Measurements from ENCODE around the gene ATXN2.

Gene ATXN2

DNA sequence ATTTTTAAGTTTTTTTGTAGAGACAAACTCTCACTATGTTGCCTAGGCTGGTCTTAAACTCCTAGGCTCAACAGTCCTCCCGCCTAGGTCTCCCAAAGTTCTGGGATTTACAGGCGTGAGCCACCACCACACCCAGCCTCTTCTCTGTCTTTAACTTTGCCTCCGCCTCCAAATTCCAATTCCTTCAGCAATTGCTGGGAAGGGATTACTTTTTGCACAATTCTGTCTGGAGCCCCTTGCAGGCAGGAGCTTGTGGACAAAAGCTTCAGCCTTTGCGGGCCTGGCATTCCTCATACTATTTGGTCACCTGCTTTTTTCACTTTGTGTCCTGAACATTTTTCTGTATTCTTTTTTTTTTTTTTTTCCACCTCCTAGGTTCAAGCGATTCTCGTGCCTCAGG is 167.3 kb downstream of the ATXN2 start:
- H3K36me3 Mint-ChIP-seq: peaks cover 32 to 47% of the 10 kb centered on the region in 2 donors
- DNase-seq (no peak), ATAC-seq (replicated peaks) (no peak)
- H3K4me3 Mint-ChIP-seq: peak overlapping the region in 1 of 2 donors; percentile 48
- peaks cover 70 to 98% of the 10 kb centered on the region in 2 donors for H3K4me1 Mint-ChIP-seq
- H3K9me3 Mint-ChIP-seq: no peaks in the 10 kb centered on the region
- H3K27me3 Mint-ChIP-seq: no peaks in the 10 kb centered on the region
- H3K27ac Mint-ChIP-seq: no peak overlapping the region

DNA sequence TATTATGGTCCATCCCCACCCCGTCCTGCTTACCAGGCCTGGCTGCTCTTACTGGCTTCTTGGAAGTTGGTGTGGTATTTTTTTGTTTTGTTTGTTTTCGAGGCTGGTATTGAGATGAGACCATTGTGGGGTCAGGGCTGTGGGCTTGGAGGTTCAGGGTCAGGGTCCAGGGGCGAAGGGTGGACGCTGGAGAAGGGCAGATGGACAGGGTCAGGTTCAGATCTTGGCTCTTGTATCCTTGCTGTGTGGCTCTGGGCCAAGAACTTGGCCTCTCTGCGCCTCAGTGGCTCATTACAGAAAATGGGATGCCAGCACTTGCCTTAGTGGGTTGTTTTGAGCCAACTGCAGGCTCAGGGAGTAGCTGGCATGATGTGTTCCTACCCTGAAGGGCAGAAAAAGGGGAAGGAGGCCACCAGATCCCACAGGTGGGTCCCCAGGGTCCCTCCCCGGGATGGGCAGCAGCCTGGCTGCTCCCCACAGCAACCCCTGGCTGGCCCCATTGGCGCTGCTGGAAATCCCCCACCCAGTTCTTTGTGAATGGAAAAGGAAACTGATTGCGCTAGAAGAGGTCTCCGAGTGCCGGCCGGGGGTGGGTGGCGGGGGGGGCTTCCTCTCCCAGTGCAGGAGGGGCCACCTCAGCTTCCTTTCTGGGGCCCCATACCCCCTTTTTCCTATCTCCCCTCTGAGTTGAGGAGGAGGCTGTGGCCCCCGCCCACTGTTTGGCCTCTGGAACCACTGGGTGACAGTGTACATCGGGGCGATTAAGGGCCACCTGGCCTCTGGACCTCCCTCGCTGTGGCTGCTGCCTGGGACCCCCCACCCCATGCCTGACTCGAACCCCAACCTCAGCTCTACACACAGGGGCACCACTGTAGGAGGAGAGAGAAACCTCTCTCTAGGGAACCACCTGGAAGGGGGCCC is 168.4 kb downstream of the ATXN2 start:
- DNase-seq (peak; percentile 77), ATAC-seq (replicated peaks) (peak; percentile 33 to 35)
- H3K4me1 Mint-ChIP-seq: peaks cover 68 to 98% of the 10 kb centered on the region in 2 donors
- H3K36me3 Mint-ChIP-seq: peaks cover 25 to 43% of the 10 kb centered on the region in 2 donors
- H3K4me3 Mint-ChIP-seq: peak overlapping the region; percentile 75 to 81
- H3K9me3 Mint-ChIP-seq: no peaks in the 10 kb centered on the region
- peak overlapping the region; percentile 93 for H3K27ac Mint-ChIP-seq
- H3K27me3 Mint-ChIP-seq: no peaks in the 10 kb centered on the region

DNA sequence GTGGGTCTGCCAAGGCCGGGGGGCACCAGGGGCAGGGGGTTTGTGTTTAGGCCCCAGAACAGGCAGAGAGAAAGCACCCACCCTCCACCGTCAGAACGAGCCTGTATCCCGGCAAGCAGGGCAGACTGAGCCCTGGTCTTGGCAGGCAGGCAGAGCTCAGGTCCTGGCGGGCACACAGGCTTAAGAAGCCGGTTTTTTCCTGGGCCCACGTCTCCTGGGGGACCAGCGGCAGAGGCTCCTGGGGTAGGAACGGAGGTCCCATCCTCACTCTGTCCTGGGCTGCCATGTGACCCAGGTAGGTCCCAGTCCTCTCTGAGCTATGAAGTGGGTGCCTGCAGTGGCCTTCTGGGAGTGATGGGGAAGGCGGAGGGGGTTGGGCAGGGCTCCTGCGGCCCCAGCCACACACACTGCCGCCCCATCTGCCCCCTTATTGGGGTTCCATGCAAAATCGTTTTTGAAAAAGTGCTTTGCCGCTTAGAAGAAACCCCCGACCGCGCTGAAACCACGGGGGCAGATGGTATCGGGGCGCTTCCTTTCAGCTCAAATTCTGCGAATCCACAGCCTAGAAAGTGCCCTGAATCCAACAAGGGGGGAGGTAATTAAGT is 169.2 kb downstream of the ATXN2 start:
- DNase-seq (no peak), ATAC-seq (replicated peaks) (peak in 1 of 2 donors; percentile 14)
- peak overlapping the region; percentile 75 to 81 for H3K4me3 Mint-ChIP-seq
- H3K27ac Mint-ChIP-seq: peak overlapping the region; percentile 93
- H3K27me3 Mint-ChIP-seq: no peaks in the 10 kb centered on the region
- H3K36me3 Mint-ChIP-seq: peaks cover 22 to 47% of the 10 kb centered on the region in 2 donors
- peaks cover 68 to 98% of the 10 kb centered on the region in 2 donors for H3K4me1 Mint-ChIP-seq
- H3K9me3 Mint-ChIP-seq: no peaks in the 10 kb centered on the region

DNA sequence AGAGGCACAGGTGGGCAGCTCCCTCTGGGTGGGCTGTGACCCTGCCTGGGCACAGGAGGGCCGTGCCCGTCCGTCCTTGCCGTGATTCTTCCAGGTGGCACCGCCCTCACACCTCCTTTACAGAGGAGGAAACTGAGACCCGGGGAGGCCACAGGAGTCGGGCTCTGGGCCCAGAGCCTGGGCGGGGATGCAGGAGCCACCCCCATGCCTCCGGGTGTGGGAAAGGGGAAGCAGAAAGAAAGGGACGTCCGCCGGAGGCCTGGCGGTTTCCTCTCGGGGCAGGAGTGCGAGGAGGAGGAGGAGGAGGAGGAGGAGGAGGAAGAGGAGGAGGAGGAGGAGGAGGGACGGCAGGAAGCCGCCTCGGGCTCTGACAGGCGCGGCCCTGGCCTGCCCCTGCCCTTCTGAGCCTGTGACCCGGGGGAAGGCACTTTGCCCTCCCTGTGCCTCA is 170.4 kb downstream of the ATXN2 start:
- Mint-ChIP-seq H3K27me3 (no peaks in the 10 kb centered on the region), H3K36me3 (peaks cover 26 to 50% of the 10 kb centered on the region in 2 donors), H3K27ac (peak overlapping the region; percentile 73), H3K4me3 (peak overlapping the region; percentile 77 to 82), H3K4me1 (peaks cover 64 to 94% of the 10 kb centered on the region in 2 donors), H3K9me3 (no peaks in the 10 kb centered on the region)
- no peak for DNase-seq
- ATAC-seq (replicated peaks): no peak

DNA sequence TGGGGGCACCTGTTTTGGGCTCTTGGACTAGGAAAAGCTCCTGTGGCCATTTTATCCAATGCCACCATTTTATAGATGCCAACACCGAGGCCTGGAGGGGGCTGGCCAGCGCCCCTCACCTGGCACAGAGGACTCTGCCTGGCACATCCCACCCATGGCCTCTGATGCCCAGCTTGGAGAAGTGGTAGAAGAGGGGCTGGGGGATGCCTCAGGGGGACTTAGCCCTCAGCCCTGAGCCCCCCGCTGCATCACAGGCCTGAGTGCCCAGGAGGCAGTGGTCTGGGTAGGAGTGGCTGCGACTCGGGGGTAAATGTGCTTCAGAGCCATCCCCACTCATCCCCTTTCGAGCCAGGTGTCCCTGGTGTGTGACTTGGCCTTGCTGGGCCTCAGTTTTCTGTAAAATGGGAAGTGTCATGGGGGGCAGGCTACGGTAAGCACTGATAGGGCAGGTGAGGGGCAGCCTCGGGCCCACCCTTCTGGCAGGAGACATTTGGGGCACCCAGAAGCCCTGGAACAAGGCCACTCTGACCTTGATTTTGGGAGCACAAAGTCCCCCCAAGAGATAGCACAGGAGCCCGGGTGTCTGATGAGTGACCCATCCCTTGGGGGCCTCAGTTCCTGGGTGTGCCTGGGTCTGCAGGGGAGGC is 170.9 kb downstream of the ATXN2 start:
- peaks cover 61 to 89% of the 10 kb centered on the region in 2 donors for H3K4me1 Mint-ChIP-seq
- H3K9me3 Mint-ChIP-seq: no peaks in the 10 kb centered on the region
- peaks cover 24 to 50% of the 10 kb centered on the region in 2 donors for H3K36me3 Mint-ChIP-seq
- peak overlapping the region; percentile 73 for H3K27ac Mint-ChIP-seq
- H3K27me3 Mint-ChIP-seq: no peaks in the 10 kb centered on the region
- no peak for ATAC-seq (replicated peaks)
- no peak for DNase-seq
- peak overlapping the region; percentile 77 to 82 for H3K4me3 Mint-ChIP-seq

DNA sequence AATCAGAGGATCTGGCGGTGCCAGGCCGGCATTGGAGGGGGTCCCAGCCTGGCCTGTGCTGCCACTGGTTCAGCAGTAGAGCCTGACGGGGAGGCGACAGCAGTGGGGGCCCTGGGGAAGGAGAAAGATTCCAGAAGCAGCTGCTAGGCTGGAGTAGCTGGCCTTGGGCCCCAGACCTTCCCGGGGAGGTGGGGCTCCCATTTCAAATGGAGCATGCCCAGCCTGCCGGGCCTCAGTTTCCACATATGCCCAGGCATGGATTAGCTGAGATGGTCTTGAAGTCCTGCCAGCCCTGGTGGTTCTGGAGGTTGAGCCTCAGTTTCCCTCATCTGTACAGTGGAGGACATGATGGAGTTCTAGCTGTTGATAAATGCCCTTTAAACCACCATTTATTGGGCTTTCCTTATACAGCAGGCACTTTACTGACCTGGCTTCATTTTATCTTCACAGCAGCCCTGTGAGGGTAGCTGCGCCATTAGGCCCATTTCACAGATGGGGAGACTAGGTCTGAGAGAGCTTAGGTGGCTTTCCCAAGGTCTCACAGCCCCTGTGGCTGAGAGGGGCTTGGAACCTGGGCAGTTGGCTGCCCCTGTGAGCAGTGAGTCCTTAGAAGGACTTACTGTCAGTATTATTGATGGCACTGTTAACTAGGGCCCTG is 171.6 kb downstream of the ATXN2 start:
- Mint-ChIP-seq H3K27ac (peak overlapping the region; percentile 25), H3K36me3 (peaks cover 25 to 50% of the 10 kb centered on the region in 2 donors), H3K4me1 (peaks cover 57 to 82% of the 10 kb centered on the region in 2 donors), H3K4me3 (no peak overlapping the region), H3K27me3 (no peaks in the 10 kb centered on the region), H3K9me3 (no peaks in the 10 kb centered on the region)
- ATAC-seq (replicated peaks): no peak
- no peak for DNase-seq

DNA sequence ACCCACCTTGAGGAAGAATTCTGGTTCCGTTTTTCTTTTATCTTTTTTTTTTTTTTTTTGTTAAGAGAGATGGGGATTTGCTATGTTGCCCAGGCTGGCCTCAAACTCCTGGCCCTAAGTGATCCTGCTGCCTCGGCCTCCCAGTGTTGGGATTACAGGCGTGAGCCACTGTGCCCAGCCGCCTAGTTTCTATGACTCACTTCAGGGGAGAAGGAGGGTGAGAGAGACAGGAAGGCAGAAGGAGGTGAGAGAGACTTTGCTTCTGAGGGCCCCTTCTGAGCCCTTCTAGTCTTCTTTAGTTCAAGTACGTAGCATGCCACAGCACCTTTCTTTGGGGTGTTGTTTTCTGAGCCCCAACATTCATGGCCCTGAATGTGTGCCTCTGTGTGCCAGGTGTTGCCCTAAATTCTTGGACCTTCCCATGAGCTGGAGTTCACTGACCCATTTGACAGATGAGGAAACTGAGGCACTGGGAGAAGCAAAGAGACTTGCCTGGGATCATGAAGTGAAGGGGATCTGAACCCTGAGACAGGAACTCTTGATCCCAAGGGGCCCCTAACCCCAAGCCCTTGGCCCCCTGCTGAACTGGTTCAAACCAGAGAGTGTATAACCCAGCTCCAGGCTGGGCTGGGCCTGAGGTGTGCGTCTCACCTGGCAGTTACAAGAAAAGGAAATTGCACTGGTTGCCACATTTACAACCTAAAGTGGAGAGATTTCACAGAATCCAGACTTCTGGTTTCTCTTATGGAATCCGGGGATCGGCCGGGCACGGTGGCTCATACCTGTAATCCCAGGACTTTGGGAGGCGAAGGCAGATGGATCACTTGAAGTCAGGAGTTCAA is 172.6 kb downstream of the ATXN2 start:
- H3K36me3 Mint-ChIP-seq: peaks cover 18 to 45% of the 10 kb centered on the region in 2 donors
- no peaks in the 10 kb centered on the region for H3K27me3 Mint-ChIP-seq
- H3K4me3 Mint-ChIP-seq: no peak overlapping the region
- peaks cover 53 to 72% of the 10 kb centered on the region in 2 donors for H3K4me1 Mint-ChIP-seq
- H3K9me3 Mint-ChIP-seq: no peaks in the 10 kb centered on the region
- DNase-seq: no peak
- peak overlapping the region; percentile 65 for H3K27ac Mint-ChIP-seq
- ATAC-seq (replicated peaks): no peak

DNA sequence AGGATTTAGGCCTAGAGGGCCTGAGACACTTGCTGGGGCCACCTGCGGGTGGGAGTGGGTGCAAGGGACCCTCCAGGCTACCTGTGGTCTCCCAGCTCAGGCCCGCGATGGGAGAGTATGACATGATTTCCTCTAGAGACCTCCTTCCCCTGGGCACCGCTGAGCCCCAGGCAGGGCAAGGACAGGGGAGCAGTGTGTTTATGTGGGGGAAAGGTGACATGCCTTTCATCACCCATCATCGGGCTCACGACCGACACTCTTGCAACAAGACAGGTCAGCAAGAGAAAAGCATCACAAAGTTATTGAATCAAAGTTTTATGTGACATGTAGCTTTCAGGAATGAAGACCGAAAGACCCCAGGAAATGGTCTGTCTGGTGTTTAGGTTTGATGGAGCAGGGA is 173.5 kb downstream of the ATXN2 start:
- H3K9me3 Mint-ChIP-seq: no peaks in the 10 kb centered on the region
- peaks cover 46 to 63% of the 10 kb centered on the region in 2 donors for H3K4me1 Mint-ChIP-seq
- H3K27me3 Mint-ChIP-seq: no peaks in the 10 kb centered on the region
- H3K4me3 Mint-ChIP-seq: no peak overlapping the region
- DNase-seq (no peak), ATAC-seq (replicated peaks) (no peak)
- H3K36me3 Mint-ChIP-seq: peaks cover 18 to 45% of the 10 kb centered on the region in 2 donors
- H3K27ac Mint-ChIP-seq: peak overlapping the region; percentile 27

DNA sequence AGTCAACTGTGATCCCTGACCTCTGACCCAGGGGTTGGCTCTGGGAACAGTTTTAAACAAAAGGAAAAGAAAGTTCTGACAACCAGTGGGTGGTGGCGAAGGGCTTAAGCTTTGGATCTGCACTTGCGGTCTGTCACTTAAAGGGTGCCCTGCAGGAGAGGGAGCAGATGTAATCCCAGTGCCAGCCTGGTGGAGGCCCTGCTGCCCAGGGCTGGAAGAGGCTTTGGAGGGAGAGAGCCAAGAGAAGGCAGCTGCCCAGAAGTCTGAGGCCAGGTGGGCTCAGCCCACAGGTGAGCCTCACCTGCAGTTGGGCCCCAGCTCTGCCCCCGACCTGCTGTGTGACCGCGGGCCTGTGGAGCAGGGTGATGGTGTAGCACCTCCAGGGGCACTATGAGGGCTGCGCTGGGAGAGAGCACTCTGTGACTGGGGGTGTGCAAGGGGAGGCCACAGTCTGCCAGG is 174.3 kb downstream of the ATXN2 start:
- H3K27me3 Mint-ChIP-seq: no peaks in the 10 kb centered on the region
- peak overlapping the region; percentile 71 for H3K27ac Mint-ChIP-seq
- H3K36me3 Mint-ChIP-seq: peaks cover 18 to 45% of the 10 kb centered on the region in 2 donors
- no peaks in the 10 kb centered on the region for H3K9me3 Mint-ChIP-seq
- peaks cover 37 to 55% of the 10 kb centered on the region in 2 donors for H3K4me1 Mint-ChIP-seq
- ATAC-seq (replicated peaks): no peak
- peak overlapping the region in 1 of 2 donors; percentile 38 for H3K4me3 Mint-ChIP-seq
- DNase-seq: no peak

DNA sequence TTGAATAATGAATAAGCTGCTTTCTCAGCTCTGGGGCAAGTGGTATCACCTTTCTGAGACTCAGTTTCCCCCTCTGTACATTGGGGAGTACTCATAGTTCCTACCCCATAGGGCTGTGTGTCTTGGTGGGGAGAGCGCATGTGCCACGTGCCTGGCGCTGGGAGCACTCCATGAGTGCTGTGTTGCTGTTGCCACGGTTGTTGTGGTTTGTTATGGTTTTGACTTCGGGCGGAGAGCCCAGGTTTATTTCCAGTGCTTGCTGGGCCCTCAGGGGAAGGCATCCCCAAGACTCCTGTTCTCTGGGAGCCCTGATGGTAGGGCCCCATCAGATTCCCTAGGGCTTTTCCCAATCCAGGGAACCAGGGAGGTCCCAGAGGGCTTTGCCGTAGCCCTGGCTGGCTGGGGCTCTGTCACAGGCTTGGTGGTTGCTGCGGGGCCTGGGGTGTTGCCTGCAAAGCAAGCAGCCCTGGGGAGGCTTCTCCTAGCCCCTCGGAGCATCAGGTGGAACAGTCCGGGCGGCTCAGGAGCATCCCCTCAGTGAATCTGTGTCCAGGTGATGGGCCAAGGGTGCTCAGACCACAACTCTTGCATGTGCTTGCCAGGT is 174.8 kb downstream of the ATXN2 start:
- Mint-ChIP-seq H3K4me1 (peaks cover 35 to 50% of the 10 kb centered on the region in 2 donors), H3K27ac (peak overlapping the region; percentile 71), H3K27me3 (no peaks in the 10 kb centered on the region)

DNA sequence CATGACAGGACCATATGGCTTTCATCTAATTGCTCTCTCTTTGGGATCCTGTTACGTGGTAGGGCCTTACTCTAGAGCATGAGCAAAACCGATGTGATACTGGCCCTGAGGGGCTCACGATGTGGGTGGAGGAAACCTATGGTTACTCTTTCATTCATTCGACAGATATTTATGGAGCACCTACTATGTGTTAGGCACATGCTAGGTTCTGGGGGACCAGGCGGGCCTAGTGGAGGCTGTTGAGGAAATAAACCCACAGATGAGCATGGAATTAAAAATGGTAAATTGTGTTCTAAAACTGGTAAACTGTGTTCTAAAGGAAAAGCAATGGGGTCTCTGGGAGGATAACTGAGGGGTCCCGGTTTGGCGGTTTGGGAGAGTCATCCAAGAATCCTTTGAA is 178.6 kb downstream of the ATXN2 start:
- DNase-seq (no peak), ATAC-seq (replicated peaks) (no peak)
- H3K36me3 Mint-ChIP-seq: peaks cover 11 to 42% of the 10 kb centered on the region in 2 donors
- H3K4me1 Mint-ChIP-seq: peaks cover 14 to 17% of the 10 kb centered on the region in 2 donors
- no peak overlapping the region for H3K27ac Mint-ChIP-seq
- H3K4me3 Mint-ChIP-seq: no peak overlapping the region
- H3K27me3 Mint-ChIP-seq: no peaks in the 10 kb centered on the region
- H3K9me3 Mint-ChIP-seq: no peaks in the 10 kb centered on the region

More for the DNA sequence above, 174.8 kb downstream of the ATXN2 start:
- no peak overlapping the region for H3K4me3 Mint-ChIP-seq
- ATAC-seq (replicated peaks) (no peak), DNase-seq (no peak)
- no peaks in the 10 kb centered on the region for H3K9me3 Mint-ChIP-seq
- H3K36me3 Mint-ChIP-seq: peaks cover 18 to 47% of the 10 kb centered on the region in 2 donors

DNA sequence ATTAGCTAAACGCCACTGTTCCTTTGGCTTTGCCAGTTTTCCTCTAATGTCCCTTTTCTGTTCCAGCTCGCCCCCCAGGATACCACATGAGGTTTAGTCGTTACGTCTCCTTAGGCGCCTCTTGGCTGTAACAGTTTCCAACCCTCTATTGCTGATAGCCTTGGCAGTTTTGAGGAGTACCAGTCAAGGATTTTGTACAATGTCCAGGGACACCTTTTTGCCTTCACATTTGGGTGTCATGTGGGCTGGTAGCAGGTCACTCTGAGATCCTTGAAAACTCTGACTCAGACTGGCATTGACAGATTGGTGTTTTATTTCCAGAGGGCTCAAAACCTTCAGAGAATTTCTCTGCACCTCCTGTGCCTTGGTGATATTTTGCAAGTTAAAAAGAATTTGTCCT is 179.3 kb downstream of the ATXN2 start:
- Mint-ChIP-seq H3K4me1 (peaks cover 12 to 15% of the 10 kb centered on the region in 2 donors), H3K36me3 (peaks cover 14 to 42% of the 10 kb centered on the region in 2 donors), H3K27me3 (no peaks in the 10 kb centered on the region), H3K9me3 (no peaks in the 10 kb centered on the region), H3K4me3 (no peak overlapping the region), H3K27ac (no peak overlapping the region)
- ATAC-seq (replicated peaks): no peak
- no peak for DNase-seq

DNA sequence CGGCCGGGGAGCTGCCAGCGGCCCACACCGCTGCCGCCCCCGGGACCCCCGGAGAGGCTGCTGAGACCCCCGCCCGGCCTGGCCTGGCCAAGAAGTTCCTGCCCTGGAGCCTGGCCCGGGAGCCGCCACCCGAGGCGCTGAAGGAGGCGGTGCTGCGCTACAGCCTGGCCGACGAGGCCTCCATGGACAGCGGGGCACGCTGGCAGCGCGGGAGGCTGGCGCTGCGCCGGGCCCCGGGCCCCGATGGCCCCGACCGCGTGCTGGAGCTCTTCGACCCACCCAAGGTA is 180.6 kb downstream of the ATXN2 start:
- no peak for DNase-seq
- Mint-ChIP-seq H3K27ac (no peak overlapping the region), H3K27me3 (no peaks in the 10 kb centered on the region), H3K36me3 (peaks cover 10 to 44% of the 10 kb centered on the region in 2 donors), H3K4me1 (peaks cover 17 to 18% of the 10 kb centered on the region in 2 donors), H3K4me3 (no peak overlapping the region), H3K9me3 (no peaks in the 10 kb centered on the region)
- no peak for ATAC-seq (replicated peaks)

Measured in stimulated activated naive B cell treated with anti-CD40 and anti-IgM and Interleukin-4, amounts not matched to agents 10 μg/mL and 1 μg/mL and 100 μg/mL, for 72 hours (primary cell).